Thymus (tissue), 11 donors: ENCODE measurements around the gene MIEF2. TPM values are rescaled to one million over a fixed set of nuclear protein-coding genes. Genes with fewer than 3 reads are reported as not detected.
A peak's percentile ranks its signal among the peaks of the same experiment; 100 is the strongest.

ENCODE experiments used
- DNase-seq, 9 donors: peaks; one replicate each; pipeline ENCODE4 v3.0.0-alpha.2; 2013; ENCODE audit warnings: low spot score in 9 of 9, low read depth in 6 of 9, missing footprints in 1 of 9
- H3K27ac ChIP-seq, 2 donors: one replicate each; pipeline ENCODE4 v1.5.1; 2013; ENCODE audit warnings: control low read depth in 1 of 2, low read depth in 1 of 2, low read length in 1 of 2, mild to moderate bottlenecking in 1 of 2, moderate library complexity in 1 of 2
- H3K27me3 ChIP-seq, 2 donors: one replicate each; pipeline ENCODE4 v1.5.1; 2013; ENCODE audit warnings: low read length in 1 of 2; ENCODE audit not compliant: control insufficient read depth in 2 of 2, insufficient read depth in 1 of 2
- H3K36me3 ChIP-seq, 2 donors: one replicate each; pipeline ENCODE4 v1.5.1; 2013; ENCODE audit warnings: low read length in 1 of 2, mild to moderate bottlenecking in 1 of 2, moderate library complexity in 1 of 2; ENCODE audit not compliant: control insufficient read depth in 2 of 2, insufficient read depth in 2 of 2
- H3K4me1 ChIP-seq, 2 donors: one replicate each; pipeline ENCODE4 v1.5.1; 2013; ENCODE audit warnings: low read length in 2 of 2; ENCODE audit not compliant: control insufficient read depth in 2 of 2, insufficient read depth in 2 of 2
- H3K4me3 ChIP-seq, 2 donors: one replicate each; pipeline ENCODE4 v1.5.1; 2013; ENCODE audit warnings: low read length in 2 of 2, control low read depth in 1 of 2, mild to moderate bottlenecking in 1 of 2
- H3K9me3 ChIP-seq, 2 donors: one replicate each; pipeline ENCODE4 v1.5.1; 2013; ENCODE audit warnings: low read length in 1 of 2, mild to moderate bottlenecking in 1 of 2; ENCODE audit not compliant: control insufficient read depth in 2 of 2, insufficient read depth in 1 of 2
- WGBS: extraction: QIAGEN DNeasy Blood & Tissue Kit; methylation state at CpG from one replicate; pipeline ENCODE4 v1.1.7; 2013; 5-methylcytosine and 5-hydroxymethylcytosine counted together
- polyA plus RNA-seq: library from polyadenylated mRNA; stranded (reverse); fragments of 200-250 nt; gene quantifications from one replicate; pipeline ENCODE4 v1.2.3, GENCODE V29; 2013
- total RNA-seq: library from RNA; stranded (reverse); fragments of 120-200 nt; gene quantifications from one replicate; pipeline ENCODE4 v1.2.4, GENCODE V29; 2013
- donor health status: healthy.

The MIEF2 gene
- total and polyA plus RNA-seq, 2 donors, result 5.4 to 8.5 TPM

DNA sequence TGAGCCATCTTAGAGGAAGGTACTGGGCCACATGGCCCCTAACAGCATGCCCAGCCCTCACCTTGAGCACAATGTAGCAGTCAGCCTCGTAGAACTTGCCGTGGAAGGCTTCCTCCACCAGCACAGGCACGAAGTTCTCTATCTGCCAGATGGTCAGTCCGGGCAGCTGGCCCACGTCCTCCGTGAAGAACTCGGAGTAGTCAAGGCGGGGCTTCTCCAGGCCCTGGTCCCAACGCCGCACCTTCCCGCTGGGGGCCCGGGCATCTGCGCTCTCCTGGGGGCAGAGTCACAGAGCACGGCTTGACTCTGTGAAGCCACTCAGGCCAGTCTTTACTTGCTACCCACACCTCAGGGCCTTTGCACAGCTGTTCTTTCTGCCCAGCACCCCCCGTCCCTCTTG is 9.3 kb upstream of the MIEF2 start:
- Histone ChIP-seq H3K27me3 (no peaks in the 10 kb centered on the region), H3K4me3 (no peak overlapping the region), H3K27ac (no peak overlapping the region), H3K36me3 (peaks cover 87 to 90% of the 10 kb centered on the region in 2 donors), H3K4me1 (peaks cover 0 to 4% of the 10 kb centered on the region in 2 donors), H3K9me3 (peaks cover 3 to 4% of the 10 kb centered on the region in 2 donors)
- no peak for DNase-seq
- 97% methylated on average over 15 of the region's 15 CpGs for WGBS

DNA sequence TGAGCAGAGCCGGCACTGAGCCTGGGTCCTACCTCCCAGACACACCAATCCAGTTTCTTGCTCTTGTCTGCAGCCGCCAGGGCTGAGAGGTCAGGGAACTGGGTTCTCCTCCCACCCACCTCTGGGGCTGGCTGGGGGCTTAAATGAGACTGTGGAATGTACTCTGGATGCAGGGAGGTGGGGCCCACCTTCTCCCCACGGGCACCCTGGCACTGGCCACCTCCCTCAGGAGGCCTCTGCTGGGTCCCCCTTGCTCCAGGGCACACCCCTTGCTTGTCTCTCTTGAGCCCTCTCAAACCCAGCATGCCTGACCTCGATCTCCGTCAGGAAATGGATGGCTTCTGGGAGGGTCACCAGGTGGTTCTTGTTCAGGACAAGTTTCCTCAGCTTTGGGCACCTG is 8.3 kb upstream of the MIEF2 start:
- no peak overlapping the region for H3K27ac ChIP-seq
- H3K27me3 ChIP-seq, result no peaks in the 10 kb centered on the region
- no peak overlapping the region for H3K4me3 ChIP-seq
- WGBS, result 98% methylated on average over 5 of the region's 5 CpGs
- peaks cover 80 to 84% of the 10 kb centered on the region in 2 donors for H3K36me3 ChIP-seq
- peaks cover 5 to 7% of the 10 kb centered on the region in 2 donors for H3K4me1 ChIP-seq
- H3K9me3 ChIP-seq, result peaks cover 3 to 4% of the 10 kb centered on the region in 2 donors
- no peak for DNase-seq

DNA sequence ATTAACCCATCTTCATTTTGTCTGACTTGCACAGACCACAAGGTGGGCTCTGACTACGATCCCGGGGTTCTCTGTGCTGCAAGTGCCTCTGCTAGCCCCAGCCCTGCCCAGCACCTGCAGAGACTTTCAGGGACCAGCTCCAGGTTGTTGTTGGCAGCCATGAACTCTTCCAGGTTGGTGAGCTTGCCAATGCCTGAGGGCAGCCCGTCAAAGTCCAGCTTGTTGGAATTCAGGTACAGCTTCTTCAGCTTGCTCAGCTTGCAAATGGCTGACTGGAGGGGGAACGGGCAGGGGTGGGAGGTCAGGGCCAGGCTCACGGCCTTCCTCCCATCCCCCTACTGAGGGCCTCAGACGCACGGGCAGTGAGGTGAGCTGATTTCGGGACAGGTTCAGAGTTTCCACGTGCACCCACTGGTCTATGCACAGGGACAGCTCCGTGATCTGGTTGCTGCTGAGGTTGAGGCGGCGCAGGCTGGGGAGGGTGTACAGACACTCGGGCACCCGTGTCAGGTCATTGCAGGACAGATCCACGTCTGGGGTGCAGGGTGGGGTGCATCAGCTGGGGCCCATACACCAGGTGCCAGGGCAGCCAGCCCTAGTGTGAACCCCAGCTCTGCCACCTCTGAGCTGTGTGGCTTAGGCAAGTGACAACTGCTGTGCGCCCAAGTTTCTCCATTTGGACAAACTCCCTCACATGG is 7.1 kb upstream of the MIEF2 start:
- no peaks in the 10 kb centered on the region for H3K27me3 ChIP-seq
- peaks cover 3 to 4% of the 10 kb centered on the region in 2 donors for H3K9me3 ChIP-seq
- H3K36me3 ChIP-seq, result peaks cover 72 to 73% of the 10 kb centered on the region in 2 donors
- WGBS, result 98% methylated on average over 16 of the region's 16 CpGs
- no peak for DNase-seq
- no peak overlapping the region for H3K4me3 ChIP-seq
- no peak overlapping the region for H3K27ac ChIP-seq
- H3K4me1 ChIP-seq, result peaks cover 11 to 13% of the 10 kb centered on the region in 2 donors

DNA sequence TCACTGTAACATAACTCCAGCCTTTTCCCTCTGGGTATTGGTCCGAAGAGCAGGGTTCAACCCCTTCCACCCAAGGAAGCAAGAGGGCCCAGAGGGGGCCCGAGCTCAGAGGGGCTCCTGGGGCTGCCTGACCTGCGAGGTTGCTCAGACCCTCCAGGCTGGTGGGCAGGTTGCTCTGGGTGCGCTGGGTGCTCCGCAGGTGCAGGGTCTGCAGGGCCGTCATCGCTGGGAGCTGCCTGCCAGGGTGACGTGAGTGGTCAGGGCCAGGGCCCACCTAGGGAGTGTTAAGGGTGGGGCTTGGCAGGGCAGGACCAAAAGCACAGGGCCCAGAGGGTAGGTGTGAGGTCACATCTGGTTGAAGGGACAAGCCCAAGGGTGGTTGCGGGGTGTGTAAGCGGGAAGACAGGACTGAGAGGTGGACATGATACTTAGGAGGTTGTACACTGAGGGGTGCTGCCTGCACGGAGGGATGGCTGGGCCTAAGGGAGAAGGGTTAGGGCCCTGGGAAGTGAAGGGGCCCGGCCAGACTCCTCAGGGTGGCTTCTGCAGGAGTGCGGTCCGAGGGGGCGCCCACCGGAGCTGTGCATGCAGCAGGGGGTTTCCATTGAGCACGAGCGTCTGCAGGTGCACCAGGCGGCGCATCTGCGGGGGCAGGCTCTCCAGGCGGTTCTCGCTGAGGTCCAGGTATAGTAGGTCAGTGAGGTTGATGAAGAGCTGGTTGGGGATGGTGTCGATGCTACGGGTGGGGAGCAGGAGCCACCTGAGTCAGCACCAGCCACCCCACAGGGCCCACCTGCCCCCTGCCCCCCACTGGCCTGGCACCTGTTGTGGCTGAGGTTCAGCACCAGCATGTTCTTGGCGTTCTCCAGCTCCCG is 6.3 kb upstream of the MIEF2 start:
- Histone ChIP-seq H3K4me3 (no peak overlapping the region), H3K36me3 (peaks cover 64 to 66% of the 10 kb centered on the region in 2 donors), H3K27me3 (no peaks in the 10 kb centered on the region), H3K27ac (no peak overlapping the region), H3K4me1 (peaks cover 16 to 19% of the 10 kb centered on the region in 2 donors), H3K9me3 (peaks cover 3 to 4% of the 10 kb centered on the region in 2 donors)
- DNase-seq, result no peak
- WGBS, result 97% methylated on average over 27 of the region's 27 CpGs

DNA sequence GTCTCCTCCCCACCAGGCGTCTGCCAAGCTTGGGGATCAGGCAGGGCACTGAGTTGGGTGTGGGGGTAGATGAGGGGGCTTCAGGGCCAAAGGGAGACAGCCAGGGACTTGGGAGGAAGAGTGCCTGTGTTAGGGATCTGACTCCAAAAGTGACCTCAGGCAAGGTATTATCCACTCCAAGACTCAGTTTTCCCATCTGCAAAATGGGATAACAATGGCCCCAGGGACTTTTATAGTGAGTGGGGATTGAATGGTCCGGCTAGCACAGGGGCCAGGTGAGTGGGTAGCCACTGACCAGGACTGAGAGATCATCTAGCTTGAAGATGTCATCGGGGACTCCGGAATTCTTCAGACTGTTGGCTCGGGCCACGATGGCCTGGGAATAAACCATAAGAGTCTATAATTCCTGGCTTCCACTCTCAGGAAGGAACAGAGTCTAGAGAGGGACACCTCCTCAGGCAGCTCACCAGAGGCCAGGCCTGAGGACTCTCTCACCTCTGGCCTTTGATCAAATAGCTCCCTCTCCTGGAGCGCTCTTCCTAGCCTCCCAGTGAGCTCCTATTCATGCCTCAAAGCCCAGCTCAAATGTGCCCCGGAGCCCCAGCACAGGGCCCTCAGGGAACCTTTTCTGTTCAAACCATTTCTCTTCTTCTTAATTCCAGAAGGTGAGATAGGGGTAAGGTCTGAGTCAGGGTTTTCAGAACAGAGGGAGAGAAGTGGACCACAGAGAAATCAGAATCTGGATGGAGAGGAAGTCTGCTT is 5.4 kb upstream of the MIEF2 start:
- Histone ChIP-seq H3K4me1 (peaks cover 20 to 25% of the 10 kb centered on the region in 2 donors), H3K27me3 (no peaks in the 10 kb centered on the region), H3K9me3 (peaks cover 3 to 4% of the 10 kb centered on the region in 2 donors), H3K27ac (no peak overlapping the region), H3K4me3 (no peak overlapping the region), H3K36me3 (peaks cover 62 to 64% of the 10 kb centered on the region in 2 donors)
- DNase-seq, result no peak
- 97% methylated on average over 8 of the region's 8 CpGs for WGBS

DNA sequence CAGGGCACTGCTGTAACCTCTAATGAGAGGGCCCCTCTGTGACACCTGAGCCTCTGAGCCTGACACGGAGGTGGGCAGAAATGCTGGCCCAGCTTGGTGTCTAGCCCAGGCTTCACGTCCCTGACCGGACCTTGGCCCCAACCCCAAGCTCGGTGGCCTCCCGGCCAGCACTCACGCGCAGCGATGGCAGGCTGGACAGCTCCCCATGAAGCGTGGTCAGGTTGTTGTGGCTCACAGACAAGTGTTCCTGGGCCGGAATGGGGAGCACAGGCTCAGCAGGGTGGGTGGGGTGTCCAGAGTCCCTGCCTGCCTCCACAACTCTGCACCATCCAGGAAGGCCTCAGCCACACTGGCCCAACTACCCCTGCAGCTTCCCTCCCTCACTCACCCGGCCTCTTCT is 4.1 kb upstream of the MIEF2 start:
- H3K36me3 ChIP-seq, result peaks cover 50 to 51% of the 10 kb centered on the region in 2 donors
- WGBS, result over 99% methylated on average over 11 of the region's 11 CpGs
- no peak for DNase-seq
- H3K27ac ChIP-seq, result no peak overlapping the region
- H3K4me1 ChIP-seq, result peaks cover 26 to 34% of the 10 kb centered on the region in 2 donors
- no peaks in the 10 kb centered on the region for H3K27me3 ChIP-seq
- peaks cover 3 to 4% of the 10 kb centered on the region in 2 donors for H3K9me3 ChIP-seq
- no peak overlapping the region for H3K4me3 ChIP-seq

DNA sequence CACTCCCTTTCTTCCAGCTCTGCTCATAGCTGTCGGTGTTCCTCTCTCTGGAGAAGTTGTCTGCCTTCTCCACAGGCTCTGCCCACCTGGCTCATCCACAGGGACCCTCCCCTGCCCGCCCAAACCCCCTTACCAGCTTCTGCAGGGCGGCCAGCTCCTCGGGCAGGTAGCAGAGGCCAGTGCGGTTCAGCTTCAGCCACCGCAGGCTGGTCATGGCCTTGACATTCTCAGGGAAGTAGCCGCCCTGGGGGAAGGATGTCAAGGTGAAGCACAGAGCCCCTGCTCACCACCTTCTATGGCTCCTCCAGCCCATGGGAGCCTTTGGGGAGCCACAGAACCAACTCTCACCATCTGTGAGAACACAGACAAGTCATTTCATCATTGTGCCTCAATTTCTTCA is 3.7 kb upstream of the MIEF2 start:
- Histone ChIP-seq H3K4me1 (peaks cover 30 to 38% of the 10 kb centered on the region in 2 donors), H3K4me3 (no peak overlapping the region), H3K36me3 (peaks cover 46 to 47% of the 10 kb centered on the region in 2 donors), H3K27ac (no peak overlapping the region), H3K27me3 (no peaks in the 10 kb centered on the region), H3K9me3 (peaks cover 3 to 4% of the 10 kb centered on the region in 2 donors)
- 97% methylated on average over 7 of the region's 7 CpGs for WGBS
- no peak for DNase-seq

DNA sequence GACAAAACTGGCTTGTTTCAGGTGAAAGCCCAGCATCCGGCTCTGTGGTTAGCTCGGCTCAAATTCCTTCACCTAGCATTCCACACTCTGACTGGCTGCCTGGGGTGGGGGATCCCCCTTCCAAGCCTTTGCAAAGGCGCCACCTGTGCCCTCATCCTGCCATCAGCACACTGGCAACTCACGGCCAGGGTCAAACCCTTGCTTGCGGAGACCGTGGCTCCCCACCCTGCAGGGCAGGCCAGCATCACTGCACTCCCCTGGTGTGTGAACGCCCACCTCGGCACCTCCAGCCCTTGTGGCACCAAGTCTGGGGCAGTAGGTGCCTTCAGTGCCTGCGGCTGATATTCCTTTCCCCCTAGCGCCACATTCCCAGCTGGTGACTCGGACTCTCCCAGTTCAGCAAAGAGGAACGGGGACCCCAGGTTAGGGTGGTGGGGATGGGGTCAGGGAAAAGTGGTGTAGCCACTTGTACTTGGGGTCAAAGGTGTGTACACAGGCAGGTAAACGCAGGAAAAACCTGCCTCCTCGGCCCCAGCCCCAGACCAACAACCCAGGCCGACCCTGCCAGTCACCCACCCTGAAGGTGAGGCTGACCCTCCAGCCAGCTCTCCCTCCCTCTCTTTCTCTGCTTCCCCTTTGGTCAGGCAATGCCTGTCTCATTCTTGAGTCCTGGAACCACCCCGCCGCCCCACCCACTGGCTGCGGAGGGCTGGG is 3.0 kb upstream of the MIEF2 start:
- Histone ChIP-seq H3K36me3 (peaks cover 39 to 40% of the 10 kb centered on the region in 2 donors), H3K9me3 (peaks cover 3 to 4% of the 10 kb centered on the region in 2 donors), H3K4me3 (peak overlapping the region; percentile 78 to 80), H3K4me1 (peaks cover 31 to 39% of the 10 kb centered on the region in 2 donors), H3K27ac (peak overlapping the region in 1 of 2 donors; percentile 88), H3K27me3 (no peaks in the 10 kb centered on the region)
- 38% methylated on average over 18 of the region's 18 CpGs for WGBS
- peak in 1 of 9 donors; percentile 8 for DNase-seq
